Cortex of kidney (tissue), 1 donor: ENCODE results near the gene ZBED1.
"Not testable (repeated sequence)": the region's sequence is repeated elsewhere in the genome, so short reads cannot be mapped to it uniquely, and the experiment has no call there.

ENCODE experiments used
- DNase-seq: peaks from one replicate; lab custom pipeline; 2025; lab: John Stamatoyannopoulos, UW

Gene ZBED1

GRCh38 chrX:2500803-2501558 lies at the start of gene ZBED1, which contains the start of gene DHRSX:
Gene ZBED1 (minus strand): TSS chrX:2500976. CDS start chrX:2490719, 10,257 bp downstream.
Gene DHRSX (minus strand): TSS chrX:2500976. CDS start chrX:2500925, 51 bp downstream.
- no peak for DNase-seq

DNA sequence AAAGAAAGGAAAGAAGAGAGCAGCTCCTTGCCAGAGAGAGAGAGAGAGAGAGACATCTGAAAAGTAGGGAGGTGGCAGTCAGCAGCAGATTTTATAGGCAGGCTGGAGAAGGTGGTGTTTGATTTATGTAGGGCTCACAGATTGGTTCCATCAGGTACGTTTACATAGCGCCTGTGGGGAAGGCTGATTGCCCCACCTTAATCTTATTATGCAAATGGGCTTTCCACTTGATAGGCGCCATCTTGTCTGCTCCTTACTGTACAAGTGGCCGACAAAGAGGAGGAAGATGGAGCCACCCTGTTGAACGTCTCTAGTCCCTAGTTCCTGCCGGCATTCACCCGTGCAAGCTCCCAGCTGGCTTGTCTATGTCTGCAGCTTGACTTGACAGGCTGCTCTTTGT lies 49.1 kb upstream of the ZBED1 start:
- DNase-seq = no peak

DNA sequence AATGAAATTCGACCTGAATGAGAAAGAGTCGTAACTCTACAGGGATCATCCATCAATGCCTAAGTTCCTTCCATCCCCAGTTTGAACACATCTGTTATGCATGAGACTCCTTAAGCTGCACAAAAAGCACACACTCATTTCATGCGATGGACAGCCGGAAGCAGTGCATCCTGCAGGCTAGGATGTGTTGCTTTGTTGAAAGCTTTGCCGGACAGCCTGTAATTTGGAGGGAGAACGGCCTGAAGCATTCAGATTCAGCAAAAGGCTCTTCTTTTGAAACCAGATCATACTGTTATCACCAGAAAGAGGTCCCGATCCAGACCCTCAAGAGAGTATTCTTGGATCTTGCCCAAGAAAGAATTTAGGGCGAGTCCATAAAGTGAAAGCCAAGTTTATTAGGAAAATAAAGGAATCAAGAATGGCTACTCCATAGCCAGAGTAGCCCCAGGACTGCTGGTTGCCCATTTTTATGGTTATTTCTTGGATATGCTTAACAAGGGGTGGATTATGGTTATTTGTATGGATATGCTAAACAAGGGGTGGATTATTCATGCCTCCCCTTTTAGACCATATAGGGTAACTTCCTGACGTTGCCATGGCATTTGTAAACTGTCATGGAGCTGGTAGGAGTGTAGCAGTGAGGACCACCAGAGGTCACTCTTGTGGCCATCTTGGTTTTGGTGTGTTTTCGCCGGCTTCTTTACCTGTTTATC lies 48.1 kb upstream of the ZBED1 start:
- DNase-seq = no peak

- no peak for DNase-seq
These were observed 47.0 kb upstream of the ZBED1 start for GRCh38 chrX:2547736-2548135.

DNA sequence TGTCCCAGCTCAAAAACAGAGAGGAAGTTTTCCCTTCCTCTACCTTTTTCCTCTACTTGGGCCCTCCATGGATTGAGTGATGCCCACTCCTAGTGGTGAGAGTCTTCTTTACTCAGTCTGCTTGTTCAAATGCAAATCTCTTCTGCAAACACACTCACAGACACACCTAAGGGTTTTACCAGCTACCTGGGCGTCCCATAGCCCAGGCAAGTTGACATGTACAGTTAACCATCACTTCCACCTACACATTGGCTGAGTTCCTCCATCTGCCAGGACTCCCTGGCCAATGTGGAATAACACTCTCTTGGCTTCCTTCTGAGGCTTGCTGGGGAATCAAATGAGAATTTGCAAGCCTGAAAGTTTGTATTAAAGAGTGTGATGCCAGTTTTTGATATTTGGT lies 45.7 kb upstream of the ZBED1 start:
- DNase-seq = no peak

DNA sequence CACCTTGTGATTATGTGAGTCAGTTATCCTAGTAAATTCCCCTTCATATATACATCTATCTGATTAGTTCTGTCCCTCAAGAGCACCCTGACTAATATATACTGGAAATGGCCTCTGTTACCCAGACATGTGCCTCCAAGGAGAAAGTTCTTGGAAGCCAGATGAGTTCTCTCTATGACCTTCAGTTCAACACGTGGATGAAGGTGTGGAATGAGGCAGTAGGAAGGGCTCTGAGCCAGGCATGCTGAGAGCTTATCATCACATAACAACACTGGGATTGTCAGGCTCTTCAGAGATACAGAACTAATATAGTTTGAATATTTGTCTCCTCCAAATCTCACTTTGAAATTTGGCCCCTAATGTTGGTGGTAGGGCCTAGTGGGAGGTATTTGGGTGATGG lies 44.4 kb upstream of the ZBED1 start:
- DNase-seq = no peak

DNA sequence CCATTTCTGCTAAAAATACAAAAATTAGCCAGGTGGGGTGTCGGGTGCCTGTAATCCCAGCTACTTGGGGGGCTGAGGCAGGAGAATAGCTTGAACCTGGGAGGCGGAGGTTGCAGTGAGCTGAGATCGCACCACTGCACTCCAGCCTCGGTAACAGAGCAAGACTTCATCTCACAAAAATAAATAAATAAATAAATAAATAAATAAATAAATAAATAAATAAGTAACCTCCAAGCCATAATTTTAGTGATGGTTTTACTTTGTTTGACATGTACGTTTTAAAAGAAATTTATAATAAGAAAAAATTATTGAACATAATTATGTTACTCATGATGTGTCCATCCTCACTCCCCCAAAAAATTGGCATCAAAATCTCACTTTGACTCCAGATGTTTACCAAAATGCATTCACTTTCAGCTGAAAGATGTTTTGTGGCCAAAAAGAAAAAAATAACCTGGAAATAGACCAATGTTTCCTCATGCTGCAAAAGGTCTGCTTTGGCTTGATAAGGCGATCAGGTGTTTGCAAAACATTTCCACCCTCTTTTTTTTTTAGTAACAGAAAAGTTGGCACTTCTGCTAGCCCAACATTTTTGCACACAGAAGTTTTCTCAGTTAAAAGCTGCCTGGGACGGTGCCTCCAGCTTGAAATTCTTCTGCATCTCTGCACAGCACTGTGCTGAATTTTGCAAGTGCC lies 42.2 kb upstream of the ZBED1 start:
- no peak for DNase-seq

GRCh38 chrX:2541603-2542002 lies 40.8 kb upstream of the ZBED1 start:
- DNase-seq = no peak

GRCh38 chrX:2540426-2540947 lies 39.7 kb upstream of the ZBED1 start:
- DNase-seq = no peak

GRCh38 chrX:2539586-2539985 lies 38.8 kb upstream of the ZBED1 start:
- DNase-seq = no peak

- no peak for DNase-seq
These were observed 37.4 kb upstream of the ZBED1 start for GRCh38 chrX:2538031-2538757.

- no peak for DNase-seq
These were observed 36.2 kb upstream of the ZBED1 start for GRCh38 chrX:2536974-2537373.

- no peak for DNase-seq
These were observed 35.4 kb upstream of the ZBED1 start for GRCh38 chrX:2536141-2536540.

DNA sequence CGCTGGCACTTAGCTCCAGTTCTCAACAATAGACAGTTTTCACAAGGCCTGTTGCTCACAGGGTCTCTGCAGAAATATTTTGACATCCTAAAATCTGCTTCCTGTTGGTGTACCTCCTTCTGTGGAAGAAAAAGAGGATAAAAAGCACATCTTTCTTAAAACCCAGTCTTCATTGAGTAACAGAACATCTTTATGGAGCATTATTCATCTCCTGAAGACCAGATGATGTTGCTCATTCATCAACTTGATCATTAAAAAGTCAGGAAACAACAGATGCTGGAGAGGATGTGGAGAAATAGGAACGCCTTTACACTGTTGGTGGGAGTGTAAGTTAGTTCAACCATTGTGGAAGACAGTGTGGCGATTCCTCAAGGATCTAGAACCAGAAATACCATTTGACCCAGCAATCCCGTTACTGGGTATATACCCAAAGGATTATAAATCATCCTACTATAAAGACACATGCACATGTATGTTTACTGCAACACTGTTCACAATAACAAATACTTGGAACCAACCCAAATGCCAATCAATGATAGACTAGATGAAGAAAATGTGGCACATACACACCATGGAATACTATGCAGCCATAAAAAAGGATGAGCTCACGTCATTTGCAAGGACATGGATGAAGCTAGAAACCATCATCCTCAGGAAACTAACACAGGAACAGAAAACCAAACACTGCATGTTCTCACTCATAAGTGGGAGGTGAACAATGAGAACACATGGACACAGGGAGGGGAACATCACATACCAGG lies 33.7 kb upstream of the ZBED1 start:
- DNase-seq = not testable (repeated sequence)

- no peak for DNase-seq
These were observed 32.6 kb upstream of the ZBED1 start for GRCh38 chrX:2533424-2533823.

- no peak for DNase-seq
These were observed 25.6 kb upstream of the ZBED1 start for GRCh38 chrX:2526390-2526789.

DNA sequence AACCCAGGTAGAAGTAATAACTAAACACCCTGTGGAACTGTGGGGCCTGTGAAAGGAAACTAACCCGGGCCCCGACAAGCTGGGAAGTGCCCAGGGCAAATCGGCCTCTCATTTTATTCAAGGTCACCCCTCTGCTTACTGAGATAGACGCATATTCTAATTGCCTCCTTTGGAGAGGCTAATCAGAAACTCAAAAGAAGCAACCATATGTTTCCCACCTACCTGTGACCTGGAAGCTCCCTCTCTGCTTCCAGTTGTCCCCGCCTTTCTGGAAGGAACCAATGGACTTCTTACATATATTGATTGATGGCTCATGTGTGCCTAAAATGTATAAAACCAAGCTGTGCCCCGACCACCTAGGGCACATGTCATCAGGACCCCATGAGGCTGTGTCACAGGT lies 23.1 kb upstream of the ZBED1 start:
- no peak for DNase-seq

GRCh38 chrX:2521927-2522386 lies 21.2 kb upstream of the ZBED1 start:
- DNase-seq = no peak

DNA sequence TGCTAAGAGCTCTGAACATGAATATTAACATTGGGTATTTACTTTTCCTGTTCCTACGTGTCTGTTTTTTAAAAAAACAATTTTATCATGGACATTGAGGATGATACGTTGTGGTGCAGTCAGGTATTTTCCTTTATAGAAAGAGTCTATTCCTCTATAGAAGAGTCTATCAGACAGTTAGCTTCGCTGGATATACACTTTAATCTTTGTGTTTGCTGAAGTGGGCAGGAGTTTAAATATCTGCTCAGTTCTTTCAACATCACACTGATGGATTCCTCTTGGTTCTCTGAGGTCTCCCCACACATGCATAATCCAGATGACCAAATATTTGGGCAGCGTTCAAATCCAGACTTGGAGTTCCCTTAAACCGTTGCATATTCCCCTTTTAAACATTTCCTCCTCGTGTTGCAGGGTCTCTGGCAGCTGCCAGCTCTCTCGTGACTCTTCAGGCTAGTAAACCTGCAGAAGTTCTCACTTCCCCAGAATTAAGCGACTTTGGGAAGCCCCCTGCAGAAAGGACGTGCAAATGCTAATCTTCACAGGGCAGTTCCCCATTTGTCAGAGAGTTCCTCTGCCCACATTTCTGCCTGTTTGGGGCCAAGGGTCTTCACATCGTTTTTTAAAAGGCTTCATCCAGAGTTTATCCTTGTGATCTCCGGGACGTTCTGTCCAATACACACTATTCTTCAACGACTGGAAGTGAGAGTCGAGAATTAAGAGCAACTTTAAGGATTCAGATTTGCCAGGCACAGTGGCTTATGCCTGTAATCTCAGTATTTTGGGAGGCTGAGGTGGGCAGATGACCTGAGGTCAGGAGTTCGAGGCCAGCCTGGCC lies 20.5 kb upstream of the ZBED1 start:
- no peak for DNase-seq

DNA sequence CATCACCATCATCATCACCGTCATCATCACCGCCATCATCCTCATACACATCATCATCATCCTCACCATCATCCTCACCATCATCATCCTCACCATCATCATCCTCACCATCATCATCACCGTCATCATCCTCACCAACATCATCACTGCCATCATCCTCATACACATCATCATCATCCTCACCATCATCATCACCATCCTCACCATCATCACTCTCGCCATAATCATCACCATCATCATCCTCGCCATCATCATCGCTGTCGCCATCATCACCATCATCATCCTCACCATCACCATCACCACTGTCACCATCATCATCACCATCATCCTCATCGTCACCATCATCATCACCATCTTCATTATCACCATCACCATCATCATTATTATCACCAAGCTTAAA lies 19.8 kb upstream of the ZBED1 start:
- DNase-seq = no peak
